HepG2 (cell line): ENCODE data around the gene FECH. TPM values are rescaled to one million over a fixed set of nuclear protein-coding genes. Genes with fewer than 3 reads are reported as not detected.
A peak's percentile ranks its signal among the peaks of the same experiment; 100 is the strongest.

ENCODE experiments used
- ATAC-seq: fragments of 200-7000 bp; cut with Tn5 transposase; 3 replicates; pipeline ENCODE4 v1.9.1; 2020; ENCODE audit warnings: mild to moderate bottlenecking, moderate library complexity
- Bru-seq: library from RNA; stranded (reverse); fragments of 400-500 nt; gene quantifications from one replicate; lab custom pipeline; 2021; lab: Mats Ljungman, UMichigan
- BruChase-seq, 2 experiments: library from RNA; stranded (reverse); fragments of 400-500 nt; gene quantifications; one replicate each; lab custom pipeline; 2021; lab: Mats Ljungman, UMichigan
- BruUV-seq: library from RNA; stranded (reverse); fragments of 400-500 nt; replicated peaks from 2 replicates; lab custom pipeline; 2021; lab: Mats Ljungman, UMichigan
- CTCF ChIA-PET: fragments of 300-600 bp; formaldehyde crosslinking; extraction: SDS; loops from one replicate; lab custom pipeline; 2021; ENCODE audit warnings: low total read pairs, inconsistent platforms, low intra/inter-chr PET ratio; lab: Yijun Ruan, JAX
- POLR2A ChIA-PET: fragments of 350-600 bp; sonication (Branson Sonifier 250); formaldehyde crosslinking; loops from one replicate; lab custom pipeline; 2020; ENCODE audit warnings: antibody characterized with exemption, inconsistent platforms; lab: Yijun Ruan, JAX
- DNase-seq: peaks from one replicate; pipeline ENCODE4 v3.0.0-alpha.2; 2015; ENCODE audit warnings: low spot score
- FAIRE-seq: peaks from 3 replicates; lab custom pipeline; 2011; peaks lifted over from hg19 to GRCh38; lab: Jason Lieb, UNC
- H2AFZ ChIP-seq: one replicate; pipeline ENCODE4 v1.6.1; 2011; ENCODE audit warnings: low read length, inconsistent platforms
- H3K27ac ChIP-seq: fragments of 300-600 bp; 3 replicates; pipeline ENCODE4 v1.8.0; 2011; ENCODE audit warnings: mixed run types, mild to moderate bottlenecking, mixed read lengths, low read length, inconsistent platforms; ENCODE audit not compliant: insufficient read depth; ENCODE audit errors: extremely low read length
- H3K27me3 ChIP-seq, 2 experiments: fragments of 200-600 bp in 1 of 2; 2 replicates in 1 of 2; 3 replicates in 1 of 2; pipeline versions ENCODE4 v1.6.0 to v1.8.0; 2011; ENCODE audit warnings: low read length in 2 of 2, mild to moderate bottlenecking in 2 of 2, moderate library complexity in 2 of 2, inconsistent platforms in 1 of 2; ENCODE audit not compliant: insufficient read depth in 2 of 2, control insufficient read depth in 1 of 2
- H3K36me3 ChIP-seq, 2 experiments: fragments of 200-600 bp in 1 of 2; replicated peaks in 1 of 2; 2 replicates in 1 of 2; 3 replicates in 1 of 2; pipeline versions ENCODE4 v1.5.1 to v1.8.0; 2011; ENCODE audit warnings: low read length in 2 of 2, inconsistent platforms in 1 of 2; ENCODE audit not compliant: insufficient read depth in 2 of 2, control insufficient read depth in 1 of 2
- H3K4me1 ChIP-seq: 2 replicates; pipeline ENCODE4 v1.5.1; 2012; ENCODE audit warnings: low read length, inconsistent platforms; ENCODE audit not compliant: insufficient read depth
- H3K4me2 ChIP-seq: 2 replicates; pipeline ENCODE4 v1.6.0; 2011; ENCODE audit warnings: low read depth, low read length, inconsistent platforms
- H3K4me3 ChIP-seq, 3 experiments: fragments of 200-600 bp in 1 of 3; sonication (generic), shearing (Covaris generic) in 1 of 3; replicated peaks in 1 of 3; 2 replicates each; pipeline ENCODE4 v1.5.1; 2011 to 2016; ENCODE audit warnings: low read length in 3 of 3, inconsistent platforms in 2 of 3, low read depth in 2 of 3, mild to moderate bottlenecking in 2 of 3, control low read depth in 1 of 3, mixed read lengths in 1 of 3; ENCODE audit not compliant: insufficient read depth in 1 of 3
- H3K79me2 ChIP-seq: one replicate; pipeline ENCODE4 v1.6.1; 2011; ENCODE audit warnings: low read length, inconsistent platforms; ENCODE audit not compliant: insufficient read depth
- H3K9ac ChIP-seq: 2 replicates; pipeline ENCODE4 v1.6.0; 2011; ENCODE audit warnings: mild to moderate bottlenecking, low read depth, low read length, inconsistent platforms; ENCODE audit not compliant: insufficient read depth
- H3K9me3 ChIP-seq: 2 replicates; pipeline ENCODE4 v1.5.1; 2012; ENCODE audit warnings: mild to moderate bottlenecking, low read length
- H4K20me1 ChIP-seq: 2 replicates; pipeline ENCODE4 v1.6.0; 2011; ENCODE audit warnings: inconsistent platforms, mild to moderate bottlenecking, low read length, moderate library complexity; ENCODE audit not compliant: insufficient read depth
- ATF2 ChIP-seq: sonication (generic); formaldehyde crosslinking; IDR thresholded peaks from 2 replicates; pipeline ENCODE4 v1.4.0; 2020; ENCODE audit warnings: missing genetic modification reagents
- BHLHE40 ChIP-seq: IDR thresholded peaks from 2 replicates; pipeline ENCODE4 v1.6.1; 2011; ENCODE audit warnings: low read length, improper control_type of control experiment
- ELF3 ChIP-seq: IDR thresholded peaks from 2 replicates; pipeline ENCODE4 v1.6.1; 2016; ENCODE audit warnings: missing genetic modification reagents, missing compliant biosample characterization
- GATA4 ChIP-seq: sonication (generic); IDR thresholded peaks from 2 replicates; pipeline ENCODE4 v1.6.1; 2016; ENCODE audit warnings: antibody characterized with exemption, low read depth, borderline replicate concordance
- IRF2 ChIP-seq: IDR thresholded peaks from 2 replicates; pipeline ENCODE4 v1.6.1; 2018; ENCODE audit warnings: missing genetic modification reagents, missing compliant biosample characterization
- RBM39 ChIP-seq: fragments of 200-400 bp; formaldehyde crosslinking; IDR thresholded peaks from one replicate; pipeline ENCODE4 v1.6.1; 2018; ENCODE audit warnings: antibody characterized with exemption, mild to moderate bottlenecking, low read depth, low read length; ENCODE audit not compliant: poor library complexity, severe bottlenecking
- SALL1 ChIP-seq: sonication (generic); formaldehyde crosslinking; IDR thresholded peaks from 2 replicates; pipeline ENCODE4 v1.8.0; 2022; ENCODE audit warnings: mild to moderate bottlenecking, missing genetic modification reagents
- TP53 ChIP-seq: sonication (generic); formaldehyde crosslinking; conservative IDR thresholded peaks from 2 replicates; pipeline ENCODE4 v1.4.0; 2020; ENCODE audit warnings: missing genetic modification reagents
- ZBTB37 ChIP-seq: sonication (generic); formaldehyde crosslinking; IDR thresholded peaks from 2 replicates; pipeline ENCODE4 v1.4.0; 2020; ENCODE audit warnings: mild to moderate bottlenecking, missing genetic modification reagents
- ZMYM2 ChIP-seq: sonication (generic); formaldehyde crosslinking; IDR thresholded peaks from 2 replicates; pipeline ENCODE4 v1.8.0; 2022; ENCODE audit warnings: mild to moderate bottlenecking, missing genetic modification reagents
- ZNF10 ChIP-seq: sonication (generic); formaldehyde crosslinking; IDR thresholded peaks from 2 replicates; pipeline ENCODE4 v1.4.0; 2020; ENCODE audit warnings: mild to moderate bottlenecking, low read depth, missing genetic modification reagents, borderline replicate concordance
- ZNF263 ChIP-seq: sonication (generic); formaldehyde crosslinking; IDR thresholded peaks from 2 replicates; pipeline ENCODE4 v1.4.0; 2020; ENCODE audit warnings: missing genetic modification reagents
- ZNF75D ChIP-seq: sonication (generic); formaldehyde crosslinking; IDR thresholded peaks from 2 replicates; pipeline ENCODE4 v1.8.1; 2023; ENCODE audit warnings: missing genetic modification reagents, mild to moderate bottlenecking, borderline replicate concordance
- ZNF790 ChIP-seq: sonication (generic); formaldehyde crosslinking; IDR thresholded peaks from 2 replicates; pipeline ENCODE4 v1.8.0; 2022; ENCODE audit warnings: missing genetic modification reagents, mild to moderate bottlenecking, borderline replicate concordance
- ZNF878 ChIP-seq: sonication (generic); formaldehyde crosslinking; IDR thresholded peaks from 2 replicates; pipeline ENCODE4 v1.8.1; 2023; ENCODE audit warnings: mild to moderate bottlenecking, missing genetic modification reagents, moderate library complexity
- WGBS: methylation state at CpG from one replicate; pipeline ENCODE4 v1.1.6; 2017; ENCODE audit warnings: low lambda C conversion rate; 5-methylcytosine and 5-hydroxymethylcytosine counted together
- in situ Hi-C: cut with HindIII; loops from 2 replicates; pipeline ENCODE4 v1.10.0; 2017; ENCODE audit warnings: low pct_unique_long_range_greater_than_20kb; ENCODE audit not compliant: extremely low pct_ligation_motif_present
- intact Hi-C: fragments of 100-400 bp; cut with micrococcal nuclease; formaldehyde crosslinking; loops from one replicate; pipeline ENCODE4 v1.10.0; 2022; ENCODE audit not compliant: unreplicated experiment
- long read RNA-seq, 2 experiments: library from RNA in 1 of 2; library from polyadenylated mRNA in 1 of 2; stranded (forward) in 1 of 2; unstranded in 1 of 2; transcript quantifications; one replicate each; pipeline ENCODE4 v2.0.0, GENCODE V29; 2019 to 2022
- polyA minus RNA-seq, 3 experiments: library from RNA; depleted of rRNA, polyadenylated mRNA; stranded (reverse); fragments of >200 nt; gene quantifications; 2 replicates each; pipeline ENCODE4 v1.2.3, GENCODE V29; 2011; ENCODE audit warnings: low replicate concordance in 1 of 3
- polyA plus RNA-seq, 8 experiments: library from polyadenylated mRNA; depleted of rRNA in 3 of 8; stranded (reverse) in 7 of 8; unstranded in 1 of 8; fragments of >200 nt; fragmentation: Illumina TruSeq in 4 of 8; extraction: Trizol in 4 of 8; gene quantifications; 2 replicates each; pipeline versions ENCODE4 v1.2.1 to v1.2.3, GENCODE V29; 2011 to 2016; ENCODE audit warnings: low read depth in 4 of 8, missing spikeins in 1 of 8, mixed read lengths in 1 of 8; ENCODE audit not compliant: insufficient read depth in 1 of 8
- total RNA-seq, 5 experiments: library from RNA; depleted of rRNA; stranded (reverse); fragments of >200 nt; fragmentation: Illumina TruSeq; extraction: Trizol; gene quantifications; 2 replicates each; pipeline ENCODE4 v1.2.3, GENCODE V29; 2016; ENCODE audit warnings: low read depth in 1 of 5

The FECH gene
- total RNA-seq (2016; rRNA removed; fragmentation: Illumina TruSeq; extraction: Trizol) (21.9 and 29.1 TPM in 2 replicates), polyA plus RNA-seq (2011; rRNA removed) (14.7 and 16.4 TPM in 2 replicates), polyA minus RNA-seq (2011; rRNA and poly(A)+ RNA removed; ENCODE audit: low replicate concordance) (15.9 and 39.3 TPM in 2 replicates), Bru-seq, nascent RNA (percentile 58 among the genes with signal in this experiment), BruChase-seq, experiment 1, labeled RNA remaining after a 6-hour chase (percentile 62 among the genes with signal in this experiment), BruChase-seq, experiment 2, labeled RNA remaining after a 2-hour chase (percentile 55 among the genes with signal in this experiment)
- 2.8 and 3.2 TPM in 2 replicates for total RNA-seq (2016; cell fraction: cytosol; rRNA removed; fragmentation: Illumina TruSeq; extraction: Trizol; ENCODE audit: low read depth)
- total RNA-seq (2016; cell fraction: insoluble cytoplasmic fraction; rRNA removed; fragmentation: Illumina TruSeq; extraction: Trizol), result 23.3 and 28.6 TPM in 2 replicates
- total RNA-seq (2016; cell fraction: membrane; rRNA removed; fragmentation: Illumina TruSeq; extraction: Trizol), result 9.2 and 9.7 TPM in 2 replicates
- total RNA-seq (2016; cell fraction: nucleus; rRNA removed; fragmentation: Illumina TruSeq; extraction: Trizol), result 10.9 and 11.0 TPM in 2 replicates
- polyA plus RNA-seq (2011; cell fraction: cytosol; rRNA removed), result 14.1 and 16.3 TPM in 2 replicates
- polyA plus RNA-seq (2011; cell fraction: nucleus; rRNA removed), result 5.4 and 9.2 TPM in 2 replicates
- polyA plus RNA-seq (2012), result 10.4 and 11.0 TPM in 2 replicates
- polyA plus RNA-seq (2016; cell fraction: cytosol; fragmentation: Illumina TruSeq; extraction: Trizol; ENCODE audit: low read depth), result 2.7 and 3.8 TPM in 2 replicates
- polyA plus RNA-seq (2016; cell fraction: insoluble cytoplasmic fraction; fragmentation: Illumina TruSeq; extraction: Trizol; ENCODE audit: low read depth), result 26.1 and 27.9 TPM in 2 replicates
- polyA plus RNA-seq (2016; cell fraction: membrane; fragmentation: Illumina TruSeq; extraction: Trizol; ENCODE audit: low read depth), result 7.3 and 7.4 TPM in 2 replicates
- polyA plus RNA-seq (2016; cell fraction: nucleus; fragmentation: Illumina TruSeq; extraction: Trizol; ENCODE audit: insufficient read depth, low read depth), result 16.2 and 16.7 TPM in 2 replicates
- 12.3 and 14.0 TPM in 2 replicates for polyA minus RNA-seq (2011; cell fraction: cytosol; rRNA and poly(A)+ RNA removed)
- polyA minus RNA-seq (2011; cell fraction: nucleus; rRNA and poly(A)+ RNA removed), result 8.2 and 9.6 TPM in 2 replicates
- long read RNA-seq, experiment 1, transcript FECH-201 (11 exons, 3,853 nt), result major isoform, 14 of 20 reads
- long read RNA-seq, experiment 1, partial matches to known transcripts, result 1 of 20 reads
- long read RNA-seq, experiment 1, other reads (novel, unspliced or antisense), result 5 of 20 reads
- long read RNA-seq, experiment 2, partial matches to known transcripts, result 0 of 15 reads
- long read RNA-seq, experiment 2, other reads (novel, unspliced or antisense), result 11 of 15 reads

GRCh38 chr18:57586251-57587049 is at the start of gene FECH:
TSS of gene FECH (minus strand) at chr18:57586702. CDS start at chr18:57586620, 82 bp downstream.
- peak within 1 kb of the TSS; percentile 73 for H3K9ac ChIP-seq
- ATAC-seq (peak; percentile 91), FAIRE-seq (no peak), DNase-seq (peak; percentile 35)
- intact Hi-C loops, result no loop called here
- H3K36me3 ChIP-seq, result no peaks in the 10 kb centered on the region; a peak in 1 of 5 replicates
- H3K27ac ChIP-seq, result peak within 1 kb of the TSS; percentile 58
- 5% methylated on average over 6 of the region's 80 CpGs for WGBS
- no peaks in the 10 kb centered on the region for H3K27me3 ChIP-seq
- peak within 1 kb of the TSS; percentile 49 for H2AFZ ChIP-seq
- in situ Hi-C loops, result no loop called here
- no peaks in the 10 kb centered on the region for H3K9me3 ChIP-seq
- no peaks in the 10 kb centered on the region for H4K20me1 ChIP-seq
- H3K4me2 ChIP-seq, result peak within 1 kb of the TSS; percentile 91
- no peaks in the 10 kb centered on the region for H3K79me2 ChIP-seq
- peak within 1 kb of the TSS; percentile 70 to 85 (median 81) for H3K4me3 ChIP-seq
- POLR2A ChIA-PET, result no interaction called here
- CTCF ChIA-PET, result no interaction called here
- TSS peak; percentile 51 for BruUV-seq
- peaks cover 13% of the 10 kb centered on the region for H3K4me1 ChIP-seq
- TF ChIP-seq TP53 (CRISPR knock-in tag), result no peak
- TF ChIP-seq ZNF75D, result no peak
- TF ChIP-seq ZNF10 (CRISPR knock-in tag), result no peak
- 0 out of 2 replicates have a peak, but pooled peaks have one; percentile 7 for TF ChIP-seq BHLHE40
- TF ChIP-seq ZNF878 (CRISPR knock-in tag), result no peak
- TF ChIP-seq RBM39, result no peak
- peak; percentile 74; the same call in 1 of the 2 replicates for TF ChIP-seq ZNF790 (CRISPR knock-in tag)
- TF ChIP-seq ATF2 (CRISPR knock-in tag), result no peak
- no peak for TF ChIP-seq ZMYM2 (CRISPR knock-in tag)
- TF ChIP-seq ELF3, result no peak
- no peak for TF ChIP-seq ZBTB37 (CRISPR knock-in tag)
- peak; percentile 64; the same call in 1 of the 2 replicates for TF ChIP-seq ZNF263 (CRISPR knock-in tag)
- TF ChIP-seq IRF2, result no peak
- no peak for TF ChIP-seq GATA4
- TF ChIP-seq SALL1 (CRISPR knock-in tag), result peak; percentile 67
